IMR-90 (cell line): ENCODE results near the gene CHCT1. TPM values are rescaled to one million over a fixed set of nuclear protein-coding genes. Genes with fewer than 3 reads are reported as not detected.

Experiments used
- ATAC-seq: fragments of 200-7000 bp; cut with Tn5 transposase; 2 replicates; pipeline ENCODE4 v1.9.1; 2020; ENCODE audit warnings: low read depth, mild to moderate bottlenecking, moderate library complexity
- BruUV-seq: library from RNA; stranded (reverse); fragments of 400-500 nt; replicated peaks from 2 replicates; lab custom pipeline; 2021; lab: Mats Ljungman, UMichigan
- CTCF ChIA-PET: fragments of 300-600 bp; formaldehyde crosslinking; extraction: SDS; loops from one replicate; lab custom pipeline; 2021; ENCODE audit warnings: antibody characterized with exemption; lab: Yijun Ruan, JAX
- POLR2A ChIA-PET: fragments of 300-600 bp; sonication (Branson Sonifier 250); formaldehyde crosslinking; loops from one replicate; lab custom pipeline; 2022; ENCODE audit warnings: antibody characterized with exemption; ENCODE audit not compliant: unreplicated experiment; lab: Charles Lee
- DNase-seq: peaks from one replicate; pipeline ENCODE4 v3.0.0; 2013
- H2AFZ ChIP-seq: replicated peaks from 2 replicates; pipeline ENCODE3; 2013; ENCODE audit warnings: low read length, mild to moderate bottlenecking; ENCODE audit not compliant: poor library complexity
- H2AK5ac ChIP-seq: 2 replicates; pipeline ENCODE4 v1.6.1; 2013; ENCODE audit warnings: low read depth, low read length, inconsistent platforms
- H2AK9ac ChIP-seq: replicated peaks from 2 replicates; pipeline ENCODE3; 2013; ENCODE audit warnings: mild to moderate bottlenecking, low read depth, low read length, moderate library complexity; ENCODE audit not compliant: poor library complexity
- H2BK120ac ChIP-seq: 2 replicates; pipeline ENCODE4 v1.6.1; 2013; ENCODE audit warnings: low read depth, low read length, inconsistent platforms
- H2BK15ac ChIP-seq: 3 replicates; pipeline ENCODE4 v1.6.1; 2013; ENCODE audit warnings: low read depth, low read length, inconsistent platforms
- H2BK20ac ChIP-seq: 2 replicates; pipeline ENCODE4 v1.6.1; 2013; ENCODE audit warnings: low read depth, mild to moderate bottlenecking, inconsistent platforms, low read length, moderate library complexity
- H2BK5ac ChIP-seq: 2 replicates; pipeline ENCODE4 v1.6.1; 2013; ENCODE audit warnings: mild to moderate bottlenecking, low read depth, low read length, inconsistent platforms; ENCODE audit not compliant: poor library complexity, severe bottlenecking
- H3K14ac ChIP-seq: replicated peaks from 2 replicates; pipeline ENCODE4 v1.6.1; 2013; ENCODE audit warnings: low read depth, low read length, inconsistent platforms
- H3K18ac ChIP-seq: 2 replicates; pipeline ENCODE4 v1.6.1; 2013; ENCODE audit warnings: low read depth, low read length, control low read depth
- H3K23ac ChIP-seq: 2 replicates; pipeline ENCODE4 v1.6.1; 2013; ENCODE audit warnings: low read depth, low read length, inconsistent platforms
- H3K27ac ChIP-seq: 2 replicates; pipeline ENCODE4 v1.5.1; 2013; ENCODE audit warnings: mild to moderate bottlenecking, control low read depth, low read length; ENCODE audit not compliant: insufficient read depth
- H3K27me3 ChIP-seq: 2 replicates; pipeline ENCODE4 v1.6.1; 2013; ENCODE audit warnings: low read length; ENCODE audit not compliant: control insufficient read depth, insufficient read depth
- H3K36me3 ChIP-seq: 2 replicates; pipeline ENCODE4 v1.6.1; 2013; ENCODE audit warnings: low read length, mixed read lengths; ENCODE audit not compliant: control insufficient read depth, insufficient read depth
- H3K4ac ChIP-seq: 2 replicates; pipeline ENCODE4 v1.6.1; 2013; ENCODE audit warnings: low read depth, low read length, inconsistent platforms
- H3K4me1 ChIP-seq: 2 replicates; pipeline ENCODE4 v1.6.1; 2013; ENCODE audit warnings: low read length, mixed read lengths; ENCODE audit not compliant: control insufficient read depth, insufficient read depth
- H3K4me2 ChIP-seq: 2 replicates; pipeline ENCODE4 v1.6.1; 2013; ENCODE audit warnings: low read depth, mild to moderate bottlenecking, control low read depth, low read length, moderate library complexity
- H3K4me3 ChIP-seq: 2 replicates; pipeline ENCODE4 v1.5.1; 2013; ENCODE audit warnings: low read depth, mild to moderate bottlenecking, control low read depth, low read length, moderate library complexity; ENCODE audit not compliant: insufficient read depth
- H3K56ac ChIP-seq: 2 replicates; pipeline ENCODE4 v1.6.1; 2013; ENCODE audit warnings: low read length, inconsistent platforms; ENCODE audit not compliant: insufficient read depth; ENCODE audit errors: extremely low read depth
- H3K79me1 ChIP-seq, 2 experiments: 2 replicates each; pipeline ENCODE4 v1.6.1; 2013; ENCODE audit warnings: low read length in 2 of 2, inconsistent platforms in 1 of 2, low read depth in 1 of 2
- H3K9ac ChIP-seq: 2 replicates; pipeline ENCODE4 v1.6.1; 2013; ENCODE audit warnings: low read depth, low read length, control low read depth
- H3K9me1 ChIP-seq: 2 replicates; pipeline ENCODE4 v1.6.1; 2013; ENCODE audit warnings: low read length, inconsistent platforms; ENCODE audit not compliant: insufficient read depth
- H3K9me3 ChIP-seq: 2 replicates; pipeline ENCODE4 v1.6.1; 2013; ENCODE audit warnings: low read length; ENCODE audit not compliant: control insufficient read depth, insufficient read depth
- H4K20me1 ChIP-seq: 2 replicates; pipeline ENCODE4 v1.6.1; 2013; ENCODE audit warnings: low read length, inconsistent platforms; ENCODE audit not compliant: insufficient read depth
- H4K5ac ChIP-seq: 2 replicates; pipeline ENCODE4 v1.6.1; 2013; ENCODE audit warnings: mild to moderate bottlenecking, low read depth, low read length, control low read depth
- H4K8ac ChIP-seq, 2 experiments: 2 replicates each; pipeline ENCODE4 v1.6.1; 2013; ENCODE audit warnings: low read depth in 2 of 2, low read length in 2 of 2, control low read depth in 1 of 2, inconsistent platforms in 1 of 2
- H4K91ac ChIP-seq: 2 replicates; pipeline ENCODE4 v1.6.1; 2013; ENCODE audit warnings: low read depth, low read length, inconsistent platforms; ENCODE audit not compliant: insufficient read depth
- BHLHE40 ChIP-seq: fragments of 150-350 bp; IDR thresholded peaks from 2 replicates; pipeline ENCODE4 v1.6.1; 2016; ENCODE audit warnings: mild to moderate bottlenecking, low read depth, low read length
- CEBPB ChIP-seq: IDR thresholded peaks from 2 replicates; pipeline ENCODE4 v1.6.1; 2012; ENCODE audit warnings: low read depth, low read length, improper control_type of control experiment
- MAFK ChIP-seq: IDR thresholded peaks from 2 replicates; pipeline ENCODE4 v1.6.1; 2012; ENCODE audit warnings: low read depth, low read length, improper control_type of control experiment
- MXI1 ChIP-seq: IDR thresholded peaks from 2 replicates; pipeline ENCODE4 v1.6.1; 2012; ENCODE audit warnings: low read depth, mild to moderate bottlenecking, low read length, moderate library complexity, borderline replicate concordance
- NFE2L2 ChIP-seq: fragments of 150-350 bp; IDR thresholded peaks from 2 replicates; pipeline ENCODE4 v1.6.1; 2016; ENCODE audit warnings: low read depth, mild to moderate bottlenecking, low read length
- RAD21 ChIP-seq: IDR thresholded peaks from 2 replicates; pipeline ENCODE4 v1.6.1; 2012; ENCODE audit warnings: low read length, improper control_type of control experiment
- RCOR1 ChIP-seq: IDR thresholded peaks from 2 replicates; pipeline ENCODE4 v1.6.1; 2012; ENCODE audit warnings: mild to moderate bottlenecking, low read length, improper control_type of control experiment; ENCODE audit not compliant: insufficient replicate concordance
- RFX5 ChIP-seq: IDR thresholded peaks from 2 replicates; pipeline ENCODE4 v1.8.0; 2012; ENCODE audit warnings: low read depth, mild to moderate bottlenecking, low read length, moderate library complexity
- SMC3 ChIP-seq: fragments of 150-350 bp; IDR thresholded peaks from 2 replicates; pipeline ENCODE4 v1.6.1; 2016; ENCODE audit warnings: low read depth, mild to moderate bottlenecking, antibody characterized with exemption, low read length, moderate library complexity
- WGBS, 2 experiments: methylation state at CpG; one replicate each; pipeline versions ENCODE4 v1.1.5 to v1.1.7; 2013; ENCODE audit warnings: missing lambda C conversion rate in 2 of 2; ENCODE audit not compliant: insufficient read length in 1 of 2; ENCODE audit errors: extremely low coverage in 2 of 2; 5-methylcytosine and 5-hydroxymethylcytosine counted together
- dilution Hi-C: fragments of 300-500 bp; cut with HindIII; formaldehyde crosslinking; loops from one replicate; pipeline ENCODE4 v1.14.3; 2018; ENCODE audit warnings: low sequenced_read_pairs; ENCODE audit not compliant: unreplicated experiment
- in situ Hi-C: fragments of 300-500 bp; cut with MboI; formaldehyde crosslinking; loops from 3 replicates; pipeline ENCODE4 v1.14.3; 2019; ENCODE audit warnings: low sequenced_read_pairs, inconsistent platforms, mixed read lengths
- intact Hi-C: fragments of 100-400 bp; cut with micrococcal nuclease; formaldehyde crosslinking; loops from 2 replicates; pipeline ENCODE4 v1.10.0; 2022
- polyA plus RNA-seq, 3 experiments: library from polyadenylated mRNA; depleted of rRNA; stranded (reverse); fragments of >200 nt; gene quantifications; 2 replicates each; pipeline ENCODE4 v1.2.3, GENCODE V29; 2012; ENCODE audit warnings: low replicate concordance in 1 of 3
- total RNA-seq: library from RNA; depleted of rRNA; stranded (reverse); fragments of >200 nt; gene quantifications from 2 replicates; pipeline ENCODE4 v1.2.3, GENCODE V29; 2012
- TF ChIP-seq, protein P1 (sequence below): fragments of 150-350 bp; IDR thresholded peaks from 2 replicates; pipeline ENCODE4 v1.6.1; 2016; ENCODE audit warnings: low read depth, mild to moderate bottlenecking, low read length, moderate library complexity, borderline replicate concordance
- TF ChIP-seq, protein P2 (sequence below): fragments of 150-350 bp; IDR thresholded peaks from 2 replicates; pipeline ENCODE4 v1.6.1; 2017; ENCODE audit warnings: mild to moderate bottlenecking, antibody characterized with exemption, low read length, low read depth

CHCT1 gene
- total and polyA plus RNA-seq, 2 of the 4 experiments (the other 2 are of a cell fraction): not detected

DNA sequence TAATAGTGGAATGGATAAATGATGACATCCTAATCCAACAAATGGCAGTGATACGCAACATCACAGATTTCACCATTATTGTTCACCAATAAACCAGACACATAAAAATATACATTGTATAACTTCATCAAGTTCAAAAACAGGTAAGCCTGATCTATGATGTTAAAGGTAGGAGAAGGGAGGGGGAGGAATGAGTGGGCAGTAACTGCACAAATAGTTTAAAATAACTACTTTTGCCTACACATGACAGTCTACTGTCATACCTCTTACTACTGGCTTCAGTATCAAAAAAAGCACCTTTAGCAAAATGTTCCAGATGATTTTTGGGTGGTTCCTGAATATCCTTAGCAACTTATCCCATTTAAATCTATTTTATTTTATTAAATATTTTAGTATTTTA is 28.8 kb downstream of the CHCT1 start:
- no peak overlapping the region for H3K9ac ChIP-seq
- H4K20me1 ChIP-seq: no peaks in the 10 kb centered on the region; the same call in 1 of the 2 replicates
- no peak overlapping the region for H4K8ac ChIP-seq
- CTCF ChIA-PET: no interaction called here
- DNase-seq (no peak), ATAC-seq (no peak)
- H2AK9ac ChIP-seq: no peak overlapping the region
- H3K79me1 ChIP-seq: peaks cover 4 to 6% of the 10 kb centered on the region in 2 experiments; a peak in 3 of 4 replicates
- dilution Hi-C loops (no loop called here), in situ Hi-C loops (no loop called here), intact Hi-C loops (no loop called here)
- H2BK120ac ChIP-seq: no peak overlapping the region
- no peaks in the 10 kb centered on the region for H3K27me3 ChIP-seq
- POLR2A ChIA-PET: no interaction called here
- H3K4me3 ChIP-seq: no peak overlapping the region
- no peak overlapping the region for H2BK20ac ChIP-seq
- H3K4ac ChIP-seq: no peak overlapping the region
- no peak overlapping the region for H4K5ac ChIP-seq
- no peaks in the 10 kb centered on the region for H3K9me1 ChIP-seq
- H3K27ac ChIP-seq: no peak overlapping the region
- H3K4me2 ChIP-seq: no peak overlapping the region
- H2BK5ac ChIP-seq: no peak overlapping the region
- H2AK5ac ChIP-seq: no peak overlapping the region
- no peak for TF ChIP-seq RCOR1
- TF ChIP-seq MXI1: no peak
- no peak for TF ChIP-seq MAFK
- no peak for TF ChIP-seq RAD21
- no peak for TF ChIP-seq CEBPB
- TF ChIP-seq, protein P1, sequence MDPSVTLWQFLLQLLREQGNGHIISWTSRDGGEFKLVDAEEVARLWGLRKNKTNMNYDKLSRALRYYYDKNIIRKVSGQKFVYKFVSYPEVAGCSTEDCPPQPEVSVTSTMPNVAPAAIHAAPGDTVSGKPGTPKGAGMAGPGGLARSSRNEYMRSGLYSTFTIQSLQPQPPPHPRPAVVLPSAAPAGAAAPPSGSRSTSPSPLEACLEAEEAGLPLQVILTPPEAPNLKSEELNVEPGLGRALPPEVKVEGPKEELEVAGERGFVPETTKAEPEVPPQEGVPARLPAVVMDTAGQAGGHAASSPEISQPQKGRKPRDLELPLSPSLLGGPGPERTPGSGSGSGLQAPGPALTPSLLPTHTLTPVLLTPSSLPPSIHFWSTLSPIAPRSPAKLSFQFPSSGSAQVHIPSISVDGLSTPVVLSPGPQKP: no peak
- no peak for TF ChIP-seq BHLHE40
- TF ChIP-seq SMC3: no peak
- TF ChIP-seq RFX5: no peak
- TF ChIP-seq NFE2L2: no peak
- TF ChIP-seq, protein P2, sequence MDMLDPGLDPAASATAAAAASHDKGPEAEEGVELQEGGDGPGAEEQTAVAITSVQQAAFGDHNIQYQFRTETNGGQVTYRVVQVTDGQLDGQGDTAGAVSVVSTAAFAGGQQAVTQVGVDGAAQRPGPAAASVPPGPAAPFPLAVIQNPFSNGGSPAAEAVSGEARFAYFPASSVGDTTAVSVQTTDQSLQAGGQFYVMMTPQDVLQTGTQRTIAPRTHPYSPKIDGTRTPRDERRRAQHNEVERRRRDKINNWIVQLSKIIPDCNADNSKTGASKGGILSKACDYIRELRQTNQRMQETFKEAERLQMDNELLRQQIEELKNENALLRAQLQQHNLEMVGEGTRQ: no peak
- no peak overlapping the region for H4K91ac ChIP-seq
- H3K36me3 ChIP-seq: peaks cover 25% of the 10 kb centered on the region
- H3K18ac ChIP-seq: no peak overlapping the region
- no TSS peak for BruUV-seq
- WGBS, 2 experiments: no CpG with 5 or more reads among the region's 1 CpG
- H2BK15ac ChIP-seq: no peak overlapping the region
- no peak overlapping the region for H3K56ac ChIP-seq
- no peak overlapping the region for H3K23ac ChIP-seq
- no peak overlapping the region for H2AFZ ChIP-seq
- no peaks in the 10 kb centered on the region for H3K9me3 ChIP-seq
- H3K4me1 ChIP-seq: no peaks in the 10 kb centered on the region
- H3K14ac ChIP-seq: no peak overlapping the region
